Measurements from ENCODE around the gene UROC1. TPM values are rescaled to one million over a fixed set of nuclear protein-coding genes. Genes with fewer than 3 reads are reported as not detected.

The UROC1 gene
- total RNA-seq, 1 experiment from 2014 or later = not detected

DNA sequence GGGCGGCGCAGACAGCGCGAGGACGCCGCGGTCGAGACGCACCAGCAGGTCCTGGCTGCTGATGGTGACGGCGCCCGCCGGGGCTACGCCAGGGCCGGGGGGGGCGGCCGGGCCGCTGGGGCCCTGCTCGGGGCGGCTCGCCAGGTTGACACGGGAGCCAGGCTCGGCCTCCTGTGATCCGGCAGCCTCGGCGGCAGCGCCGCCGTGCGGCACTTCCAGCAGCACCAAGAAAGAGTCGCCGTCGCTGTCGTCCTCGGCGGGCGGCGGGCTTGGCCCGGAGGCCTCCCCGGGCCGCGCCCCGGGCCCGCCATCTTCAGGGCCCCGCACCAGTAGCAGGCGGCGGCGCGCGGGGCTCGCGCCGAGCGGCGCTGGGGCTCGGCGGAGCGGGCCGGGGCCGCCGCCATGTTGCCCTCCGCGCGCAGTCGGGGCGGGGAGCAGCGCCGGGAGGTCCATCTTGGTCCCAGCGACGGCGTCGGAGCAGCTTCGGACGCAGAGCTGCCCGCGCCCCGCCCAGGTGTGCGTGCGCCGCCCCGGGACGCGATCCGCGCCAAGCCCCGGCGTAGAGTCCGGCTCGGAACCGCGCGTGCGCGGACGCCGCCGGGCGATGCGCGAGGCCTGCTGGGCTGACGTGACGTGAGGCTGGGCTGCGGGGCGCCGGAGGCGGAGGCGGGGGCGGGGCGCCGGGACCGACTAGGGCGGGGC lies 42.0 kb downstream of the UROC1 start, which contains the start of gene ZXDC:
Gene ZXDC (minus strand): TSS at position 479 of the 702 bp plus-strand sequence. CDS start 26 bp downstream, at position 453.
- H3K14ac ChIP-seq (ENCODE audit: insufficient read depth, low read length) = peak within 1 kb of the TSS; percentile 77
- peak within 1 kb of the TSS; percentile 83 for H3K4me2 ChIP-seq (ENCODE audit: insufficient read depth, insufficient read length, low read length)
- peaks cover 9% of the 10 kb centered on the region; the same call in 1 of the 2 replicates for H3K4me1 ChIP-seq (ENCODE audit: insufficient read depth, low read length)
- H3K23me2 ChIP-seq (ENCODE audit: insufficient read length, low read depth, low read length, poor library complexity, severe bottlenecking) = peaks cover 13% of the 10 kb centered on the region
- Mint-ChIP-seq H3K36me3 (ENCODE audit: insufficient read depth in 1 of 3, low read depth in 3 of 3) (peaks cover 9 to 20% (median 19%) of the 10 kb centered on the region in 3 experiments), H3K4me3 (peak within 1 kb of the TSS; percentile 88 to 91), H3K4me1 (peaks cover 31 to 36% of the 10 kb centered on the region in 2 experiments), H3K27me3 (ENCODE audit: low read depth) (no peaks in the 10 kb centered on the region), H3K27ac (peak within 1 kb of the TSS; percentile 41 to 93 (median 87); a peak in 5 of 7 replicates), H3K9me3 (no peaks in the 10 kb centered on the region; a peak in 1 of 5 replicates)
- H3K9ac ChIP-seq (ENCODE audit: extremely low read depth, insufficient read length, low read length) = peak within 1 kb of the TSS; percentile 80
- no peak within 1 kb of the TSS for H4K91ac ChIP-seq (ENCODE audit: insufficient read length, low read depth, low read length)
- TF ChIP-seq, protein P1, sequence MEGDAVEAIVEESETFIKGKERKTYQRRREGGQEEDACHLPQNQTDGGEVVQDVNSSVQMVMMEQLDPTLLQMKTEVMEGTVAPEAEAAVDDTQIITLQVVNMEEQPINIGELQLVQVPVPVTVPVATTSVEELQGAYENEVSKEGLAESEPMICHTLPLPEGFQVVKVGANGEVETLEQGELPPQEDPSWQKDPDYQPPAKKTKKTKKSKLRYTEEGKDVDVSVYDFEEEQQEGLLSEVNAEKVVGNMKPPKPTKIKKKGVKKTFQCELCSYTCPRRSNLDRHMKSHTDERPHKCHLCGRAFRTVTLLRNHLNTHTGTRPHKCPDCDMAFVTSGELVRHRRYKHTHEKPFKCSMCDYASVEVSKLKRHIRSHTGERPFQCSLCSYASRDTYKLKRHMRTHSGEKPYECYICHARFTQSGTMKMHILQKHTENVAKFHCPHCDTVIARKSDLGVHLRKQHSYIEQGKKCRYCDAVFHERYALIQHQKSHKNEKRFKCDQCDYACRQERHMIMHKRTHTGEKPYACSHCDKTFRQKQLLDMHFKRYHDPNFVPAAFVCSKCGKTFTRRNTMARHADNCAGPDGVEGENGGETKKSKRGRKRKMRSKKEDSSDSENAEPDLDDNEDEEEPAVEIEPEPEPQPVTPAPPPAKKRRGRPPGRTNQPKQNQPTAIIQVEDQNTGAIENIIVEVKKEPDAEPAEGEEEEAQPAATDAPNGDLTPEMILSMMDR (conservative IDR thresholded peaks at IDR 0.05) = peak; percentile 47; the same call in 2 of the 3 replicates
- H3K27me3 ChIP-seq (ENCODE audit: insufficient read depth, low read length) = no peaks in the 10 kb centered on the region
- no peak within 1 kb of the TSS for H3K27ac ChIP-seq (ENCODE audit: insufficient read length, low read depth, low read length)
- H2AK5ac ChIP-seq (ENCODE audit: insufficient read length, low read length) = no peak within 1 kb of the TSS
- H2AFZ ChIP-seq (ENCODE audit: low read length) = no peak within 1 kb of the TSS
- no peak within 1 kb of the TSS for H3K4ac ChIP-seq (ENCODE audit: low read depth, low read length)
- H2BK15ac ChIP-seq (ENCODE audit: low read depth, low read length) = no peak within 1 kb of the TSS
- no peak within 1 kb of the TSS for H3T11ph ChIP-seq (ENCODE audit: low read length)
- peaks cover 9% of the 10 kb centered on the region; the same call in 1 of the 2 replicates for H3K79me2 ChIP-seq (ENCODE audit: insufficient read depth, low read length)
- H3K23ac ChIP-seq (ENCODE audit: insufficient read length, low read depth, low read length) = no peak within 1 kb of the TSS
- H4K8ac ChIP-seq (replicated peaks; ENCODE audit: insufficient read length, low read depth, low read length) = no peak within 1 kb of the TSS
- no peaks in the 10 kb centered on the region for H3K79me1 ChIP-seq (ENCODE audit: insufficient read depth, low read depth, low read length, poor library complexity, severe bottlenecking)
- no CpG with 5 or more reads among the region's 112 CpGs for WGBS (ENCODE audit: extremely low coverage, insufficient read length, low lambda C conversion rate)
- no peaks in the 10 kb centered on the region for H4K20me1 ChIP-seq (ENCODE audit: control insufficient read depth, insufficient read depth, insufficient read length)
- H2BK20ac ChIP-seq (ENCODE audit: low read depth, low read length, poor library complexity, severe bottlenecking) = no peak within 1 kb of the TSS
- peak; percentile 93 for DNase-seq
- no peak within 1 kb of the TSS for H3K56ac ChIP-seq (ENCODE audit: insufficient read length, low read depth, low read length)
- no peak within 1 kb of the TSS for H2BK12ac ChIP-seq (ENCODE audit: insufficient read length, low read depth, low read length)
- no peaks in the 10 kb centered on the region for H3K9me3 ChIP-seq (ENCODE audit: control insufficient read depth, low read depth, low read length)
- peak within 1 kb of the TSS; percentile 83 for H3K18ac ChIP-seq (ENCODE audit: insufficient read length, low read depth, low read length)
- no peak within 1 kb of the TSS for H2BK5ac ChIP-seq (ENCODE audit: insufficient read length, low read length)
- no peak within 1 kb of the TSS for H2BK120ac ChIP-seq (ENCODE audit: low read depth, low read length, poor library complexity, severe bottlenecking)
- no peak within 1 kb of the TSS for H4K5ac ChIP-seq (ENCODE audit: insufficient read length, low read depth, low read length)
